Measurements from ENCODE around the gene BORCS5. TPM values are rescaled to one million over a fixed set of nuclear protein-coding genes. Genes with fewer than 3 reads are reported as not detected.
"Not testable (repeated sequence)": the region's sequence is repeated elsewhere in the genome, so short reads cannot be mapped to it uniquely, and the experiment has no call there.

The BORCS5 gene
- total RNA-seq, result 10 to 100 TPM in 3 of 4 donors, under 1 TPM in 1; 0.51 to 87.1 (median 17.9) TPM

GRCh38 chr12:12356896-12357718 lies at the start of gene BORCS5:
TSS of gene BORCS5 (plus strand) at chr12:12357078. CDS start at chr12:12357452, 374 bp downstream.
- H3K4me3 ChIP-seq, result peak within 1 kb of the TSS; percentile 93 to 94
- no peaks in the 10 kb centered on the region for H3K36me3 ChIP-seq
- peak within 1 kb of the TSS; percentile 97 to 98 for H3K27ac ChIP-seq
- H3K27me3 ChIP-seq, result no peaks in the 10 kb centered on the region
- intact Hi-C loops (cut with DNase I; ENCODE audit: low total_unique reads), result no loop called here
- no peaks in the 10 kb centered on the region for H3K9me3 ChIP-seq
- TF ChIP-seq CTCF (IDR thresholded peaks at IDR 0.05), result peak; percentile 8 to 37 (median 31)
- TF ChIP-seq POLR2A (IDR thresholded peaks at IDR 0.05), result peak; percentile 99 to 100
- peak; percentile 94 to 96 for DNase-seq
- H3K4me1 ChIP-seq, result peaks cover 0 to 7% of the 10 kb centered on the region in 2 donors

GRCh38 chr12:12310695-12311094 lies 46.2 kb upstream of the BORCS5 start:
- H3K27ac ChIP-seq; H3K4me3 ChIP-seq; H3K9me3 ChIP-seq; H3K36me3 ChIP-seq; H3K4me1 ChIP-seq; DNase-seq; intact Hi-C loops (cut with DNase I; ENCODE audit: low total_unique reads); H3K27me3 ChIP-seq: not testable (repeated sequence)

GRCh38 chr12:12315838-12316237 lies 41.0 kb upstream of the BORCS5 start:
- intact Hi-C loops (cut with DNase I; ENCODE audit: low total_unique reads), result no loop called here
- DNase-seq, result no peak
- TF ChIP-seq POLR2A (IDR thresholded peaks at IDR 0.05) (no peak), CTCF (IDR thresholded peaks at IDR 0.05) (no peak)

GRCh38 chr12:12319451-12320183 lies 37.3 kb upstream of the BORCS5 start:
- Histone ChIP-seq H3K27me3 (no peaks in the 10 kb centered on the region), H3K4me1 (no peaks in the 10 kb centered on the region), H3K27ac (peak overlapping the region; percentile 84 to 87), H3K4me3 (peak overlapping the region in 1 of 2 donors; percentile 12), H3K9me3 (no peaks in the 10 kb centered on the region), H3K36me3 (no peaks in the 10 kb centered on the region)
- intact Hi-C loops (cut with DNase I; ENCODE audit: low total_unique reads), result loop anchor here (5.0 kb wide), 1 partner anchor 52 kb away; the partner anchor contains the start of gene LRP6
- no peak for TF ChIP-seq CTCF (IDR thresholded peaks at IDR 0.05)
- no peak for TF ChIP-seq POLR2A (IDR thresholded peaks at IDR 0.05)
- DNase-seq, result peak; percentile 30 to 57

More at GRCh38 chr12:12315838-12316237, 41.0 kb upstream of the BORCS5 start:
- H3K9me3 ChIP-seq, result no peaks in the 10 kb centered on the region
- no peaks in the 10 kb centered on the region for H3K4me1 ChIP-seq
- no peak overlapping the region for H3K27ac ChIP-seq
- H3K27me3 ChIP-seq, result no peaks in the 10 kb centered on the region
- H3K4me3 ChIP-seq, result no peak overlapping the region
- no peaks in the 10 kb centered on the region for H3K36me3 ChIP-seq

GRCh38 chr12:12323118-12323517 lies 33.8 kb upstream of the BORCS5 start:
- H3K9me3 ChIP-seq, result no peaks in the 10 kb centered on the region
- H3K4me1 ChIP-seq, result no peaks in the 10 kb centered on the region
- peak overlapping the region; percentile 19 to 29 for H3K27ac ChIP-seq
- H3K4me3 ChIP-seq, result no peak overlapping the region
- intact Hi-C loops (cut with DNase I; ENCODE audit: low total_unique reads), result loop anchor here (5.0 kb wide), 1 partner anchor 56 kb away; the partner anchor contains the start of gene LRP6
- TF ChIP-seq POLR2A (IDR thresholded peaks at IDR 0.05) (no peak), CTCF (IDR thresholded peaks at IDR 0.05) (no peak)
- no peaks in the 10 kb centered on the region for H3K36me3 ChIP-seq
- DNase-seq, result no peak
- no peaks in the 10 kb centered on the region for H3K27me3 ChIP-seq

Data from uterus (tissue), 4 donors.